ENCODE data around the gene TOR4A.

The TOR4A gene

GRCh38 chr9:137277329-137278041 is at the start of gene TOR4A:
Gene TOR4A (plus strand): TSS chr9:137277726. CDS start chr9:137278690, 964 bp downstream.
- DNase-seq, result peak; percentile 66

DNA sequence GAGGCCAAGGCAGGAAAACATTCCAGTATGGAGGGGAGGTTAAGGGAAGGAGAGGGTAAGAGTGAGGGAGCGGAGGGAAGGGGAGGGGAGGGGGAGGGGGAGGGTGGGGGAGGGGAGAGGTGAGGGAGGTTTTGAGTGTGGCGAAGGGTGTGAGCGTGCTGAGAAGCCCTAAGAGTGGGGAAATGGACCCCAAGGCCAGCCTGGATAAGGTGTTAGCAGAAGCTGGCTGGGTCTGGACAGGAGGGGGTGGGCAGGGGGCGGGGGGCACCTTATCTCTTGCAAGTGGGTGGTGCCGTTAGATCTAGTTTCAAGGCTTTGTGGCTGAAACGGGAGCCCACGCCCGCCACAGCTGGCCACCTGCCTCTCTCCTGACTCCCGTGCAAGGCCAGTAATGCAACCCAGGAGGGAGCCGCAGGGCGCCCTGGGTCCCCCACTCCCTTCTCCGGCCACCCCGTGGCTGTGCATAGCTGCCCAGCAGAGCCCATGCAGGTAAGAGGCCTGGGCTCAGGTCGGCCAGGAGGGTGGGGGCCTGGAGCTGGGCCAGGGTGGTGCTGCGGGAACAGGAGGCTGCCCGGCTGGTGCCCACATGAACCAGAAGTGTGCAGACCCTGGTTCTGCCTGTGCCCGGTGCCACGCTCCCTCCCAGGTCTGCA is 49.5 kb upstream of the TOR4A start:
- no peak for DNase-seq

DNA sequence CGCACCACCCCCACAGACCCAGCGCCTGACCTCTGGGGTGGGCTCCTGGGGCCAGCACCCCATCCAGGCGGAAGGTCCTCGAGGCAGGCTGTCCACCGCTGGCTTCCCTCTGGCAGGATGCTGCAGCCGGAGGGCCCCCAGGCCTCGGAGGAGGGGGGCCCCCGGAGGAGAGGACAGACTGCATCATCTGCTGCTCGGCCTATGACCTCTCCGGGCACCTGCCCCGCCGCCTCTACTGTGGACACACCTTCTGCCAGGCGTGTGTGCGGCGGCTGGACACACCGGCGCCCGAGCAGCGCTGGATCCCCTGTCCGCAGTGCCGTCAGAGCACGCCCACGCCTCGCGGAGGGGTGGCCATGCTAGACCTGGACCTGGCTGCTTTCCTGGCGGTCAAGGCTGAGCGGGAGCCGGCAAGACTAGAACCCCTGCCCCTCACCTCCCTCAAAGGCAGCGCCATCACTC is 49.0 kb upstream of the TOR4A start:
- no peak for DNase-seq

- no peak for DNase-seq
Measured at GRCh38 chr9:137228968-137229896, 48.3 kb upstream of the TOR4A start.

DNA sequence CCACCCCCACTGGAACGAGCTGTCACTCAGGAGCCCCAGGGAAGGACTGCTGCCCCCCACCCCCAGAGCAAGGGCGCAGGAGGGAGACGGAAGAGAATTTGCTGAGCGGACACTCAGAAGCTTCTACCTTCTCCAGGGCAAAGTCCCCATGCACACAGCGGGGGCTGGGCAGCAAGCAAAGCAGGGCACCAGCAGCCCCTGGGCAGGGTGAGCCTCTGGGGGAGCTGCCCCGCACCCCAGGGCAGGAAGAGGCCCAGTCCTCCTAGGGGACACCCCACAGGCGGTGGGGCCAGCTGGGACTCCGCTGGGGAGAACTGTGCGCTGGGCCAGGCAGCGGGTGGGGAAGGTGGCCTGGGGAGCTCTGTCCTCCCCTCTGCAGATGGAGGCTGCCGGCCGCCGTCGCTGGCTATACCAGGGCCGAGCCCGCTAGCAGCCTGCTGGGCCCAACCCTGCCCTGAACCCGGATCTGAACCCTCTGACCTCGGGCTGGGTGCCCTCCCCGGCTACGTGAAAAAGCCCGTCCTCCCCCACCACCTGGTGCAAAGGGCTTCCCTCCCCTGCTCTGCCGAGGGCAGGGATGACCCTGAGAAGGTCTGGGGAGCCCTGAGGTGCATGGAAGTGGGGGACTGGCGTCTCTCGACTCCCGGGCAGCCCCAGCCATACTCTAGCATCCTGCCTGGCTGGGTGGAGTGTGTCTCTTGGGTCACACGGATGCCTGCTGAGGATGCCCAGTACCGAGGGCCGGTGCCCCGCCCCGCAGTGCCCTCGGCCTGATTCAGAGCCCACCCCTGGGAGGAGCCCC is 47.4 kb upstream of the TOR4A start:
- DNase-seq, result no peak

GRCh38 chr9:137230705-137231371 is 46.7 kb upstream of the TOR4A start, which contains the start of gene SLC34A3:
Gene SLC34A3 (plus strand): TSS chr9:137230901. CDS start chr9:137231703, 802 bp downstream.
- no peak for DNase-seq

DNA sequence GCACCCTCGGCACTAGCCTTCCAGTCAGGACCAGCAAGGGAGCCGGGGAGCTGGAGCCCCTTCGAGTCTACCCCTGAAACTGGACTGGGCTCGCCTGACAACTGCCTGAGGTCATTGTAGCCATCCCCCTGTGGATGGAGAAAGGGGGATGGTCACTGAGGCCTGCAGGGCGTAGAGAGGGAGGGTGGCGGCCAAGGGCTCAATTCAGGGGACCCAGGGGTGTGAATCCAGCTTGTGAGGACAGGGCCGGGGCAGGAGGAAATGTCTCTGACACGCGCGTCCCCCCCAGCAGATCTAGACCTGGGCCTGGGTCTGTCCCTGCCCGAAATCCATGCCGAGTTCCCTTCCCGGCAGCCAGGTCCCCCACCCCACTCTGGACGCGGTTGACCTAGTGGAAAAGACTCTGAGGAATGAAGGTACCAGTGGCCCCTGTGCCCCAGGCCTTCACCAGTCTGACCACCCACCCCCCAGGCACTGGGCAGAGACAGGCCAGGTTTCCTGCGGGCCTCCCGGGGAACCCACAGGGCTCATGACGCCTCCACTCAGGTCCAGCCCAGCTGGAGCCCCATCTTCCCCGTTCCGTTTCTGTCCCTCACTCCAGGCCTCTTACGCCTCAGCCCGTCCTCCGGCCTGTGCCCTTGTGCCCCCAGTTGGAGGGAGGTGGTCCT is 46.0 kb upstream of the TOR4A start:
- DNase-seq, result no peak

- no peak for DNase-seq
Measured at GRCh38 chr9:137232101-137232500, 45.4 kb upstream of the TOR4A start.

DNA sequence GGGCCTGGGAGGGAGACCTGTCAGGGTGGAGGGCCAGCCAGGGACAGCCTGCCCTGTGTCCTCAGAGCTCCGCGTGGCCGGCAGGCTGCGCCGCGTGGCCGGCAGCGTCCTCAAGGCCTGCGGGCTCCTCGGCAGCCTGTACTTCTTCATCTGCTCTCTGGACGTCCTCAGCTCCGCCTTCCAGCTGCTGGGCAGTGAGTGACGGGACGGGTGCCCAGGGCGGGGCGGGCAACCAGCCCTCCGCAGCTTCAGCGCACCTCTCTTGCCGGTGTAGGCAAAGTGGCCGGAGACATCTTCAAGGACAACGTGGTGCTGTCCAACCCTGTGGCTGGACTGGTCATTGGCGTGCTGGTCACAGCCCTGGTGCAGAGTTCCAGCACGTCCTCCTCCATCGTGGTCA is 45.0 kb upstream of the TOR4A start:
- DNase-seq, result no peak

DNA sequence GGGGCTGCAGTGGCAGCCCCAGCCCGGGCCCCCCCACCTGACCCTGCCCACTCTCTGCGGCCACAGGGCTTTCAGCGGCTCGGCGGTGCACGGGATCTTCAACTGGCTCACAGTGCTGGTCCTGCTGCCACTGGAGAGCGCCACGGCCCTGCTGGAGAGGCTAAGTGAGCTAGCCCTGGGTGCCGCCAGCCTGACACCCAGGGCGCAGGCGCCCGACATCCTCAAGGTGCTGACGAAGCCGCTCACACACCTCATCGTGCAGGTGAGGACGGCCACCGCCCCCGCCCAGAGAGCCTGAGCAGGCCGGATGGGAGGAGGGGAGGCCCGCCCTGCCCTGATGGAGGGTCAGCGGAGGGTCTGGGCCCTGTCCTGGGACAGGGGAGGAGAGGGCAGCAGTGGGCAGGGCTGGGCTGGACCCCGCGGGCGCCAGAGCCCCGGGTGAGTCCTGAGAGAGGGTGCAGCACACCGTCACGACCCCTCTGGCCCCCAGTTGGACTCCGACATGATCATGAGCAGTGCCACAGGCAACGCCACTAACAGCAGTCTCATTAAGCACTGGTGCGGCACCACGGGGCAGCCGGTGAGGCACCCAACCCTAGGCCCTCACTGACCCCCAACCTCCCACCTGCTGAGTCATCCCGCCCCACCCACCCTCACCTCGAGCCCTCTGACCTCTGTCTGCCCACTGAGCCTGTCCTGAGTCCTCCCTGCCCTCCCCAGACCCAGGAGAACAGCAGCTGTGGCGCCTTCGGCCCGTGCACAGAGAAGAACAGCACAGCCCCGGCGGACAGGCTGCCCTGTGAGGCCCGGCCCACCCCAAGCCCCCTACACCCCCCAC is 44.2 kb upstream of the TOR4A start:
- DNase-seq, result no peak

DNA sequence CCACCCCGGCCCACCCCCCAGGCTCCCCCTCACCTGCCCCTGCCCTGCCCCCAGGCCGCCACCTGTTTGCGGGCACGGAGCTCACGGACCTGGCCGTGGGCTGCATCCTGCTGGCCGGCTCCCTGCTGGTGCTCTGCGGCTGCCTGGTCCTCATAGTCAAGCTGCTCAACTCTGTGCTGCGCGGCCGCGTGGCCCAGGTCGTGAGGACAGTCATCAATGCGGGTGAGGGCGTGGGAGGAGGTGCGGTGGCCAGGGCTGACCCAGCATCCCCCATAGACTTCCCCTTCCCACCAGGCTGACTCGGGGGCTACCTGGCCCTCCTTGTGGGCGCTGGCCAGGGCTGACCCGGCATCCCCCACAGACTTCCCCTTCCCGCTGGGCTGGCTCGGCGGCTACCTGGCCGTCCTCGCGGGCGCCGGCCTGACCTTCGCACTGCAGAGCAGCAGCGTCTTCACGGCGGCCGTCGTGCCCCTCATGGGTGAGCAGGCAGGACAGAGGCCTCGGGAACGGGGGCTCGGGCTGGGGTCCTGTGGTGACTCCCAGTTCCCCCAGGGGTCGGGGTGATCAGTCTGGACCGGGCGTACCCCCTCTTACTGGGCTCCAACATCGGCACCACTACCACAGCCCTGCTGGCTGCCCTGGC is 43.4 kb upstream of the TOR4A start:
- DNase-seq, result no peak

GRCh38 chr9:137234758-137235423 is 42.6 kb upstream of the TOR4A start:
- no peak for DNase-seq

DNA sequence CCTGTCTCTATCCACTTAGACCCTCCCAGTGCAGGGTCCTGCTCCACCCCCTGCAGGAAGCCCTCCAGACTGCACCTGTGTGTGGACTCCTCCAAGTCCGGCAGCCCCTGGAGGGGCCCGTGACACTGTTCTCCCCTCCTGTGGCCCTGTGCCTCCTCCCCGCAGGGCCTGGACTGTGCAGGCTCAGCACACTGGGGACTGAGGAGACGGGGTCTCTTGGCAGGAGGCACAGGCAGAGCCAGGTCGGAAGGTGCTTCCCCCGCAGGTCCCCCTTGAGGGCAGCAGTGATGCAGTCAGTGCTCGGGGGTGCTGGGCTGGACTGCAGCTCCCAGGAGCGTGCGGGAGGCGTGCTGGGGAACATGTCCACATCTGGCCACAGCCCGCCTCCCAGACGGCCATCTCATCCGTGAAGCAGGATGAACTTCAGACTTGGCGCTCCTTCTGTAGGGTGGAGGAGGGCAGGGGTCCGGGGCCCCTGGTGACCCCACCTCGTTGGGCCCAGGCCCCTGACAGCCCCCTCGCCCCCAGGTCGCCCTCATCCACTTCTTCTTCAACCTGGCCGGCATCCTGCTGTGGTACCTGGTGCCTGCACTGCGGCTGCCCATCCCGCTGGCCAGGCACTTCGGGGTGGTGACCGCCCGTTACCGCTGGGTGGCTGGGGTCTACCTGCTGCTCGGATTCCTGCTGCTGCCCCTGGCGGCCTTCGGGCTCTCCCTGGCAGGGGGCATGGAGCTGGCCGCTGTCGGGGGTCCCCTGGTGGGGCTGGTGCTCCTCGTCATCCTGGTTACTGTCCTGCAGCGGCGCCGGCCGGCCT is 41.9 kb upstream of the TOR4A start:
- no peak for DNase-seq

DNA sequence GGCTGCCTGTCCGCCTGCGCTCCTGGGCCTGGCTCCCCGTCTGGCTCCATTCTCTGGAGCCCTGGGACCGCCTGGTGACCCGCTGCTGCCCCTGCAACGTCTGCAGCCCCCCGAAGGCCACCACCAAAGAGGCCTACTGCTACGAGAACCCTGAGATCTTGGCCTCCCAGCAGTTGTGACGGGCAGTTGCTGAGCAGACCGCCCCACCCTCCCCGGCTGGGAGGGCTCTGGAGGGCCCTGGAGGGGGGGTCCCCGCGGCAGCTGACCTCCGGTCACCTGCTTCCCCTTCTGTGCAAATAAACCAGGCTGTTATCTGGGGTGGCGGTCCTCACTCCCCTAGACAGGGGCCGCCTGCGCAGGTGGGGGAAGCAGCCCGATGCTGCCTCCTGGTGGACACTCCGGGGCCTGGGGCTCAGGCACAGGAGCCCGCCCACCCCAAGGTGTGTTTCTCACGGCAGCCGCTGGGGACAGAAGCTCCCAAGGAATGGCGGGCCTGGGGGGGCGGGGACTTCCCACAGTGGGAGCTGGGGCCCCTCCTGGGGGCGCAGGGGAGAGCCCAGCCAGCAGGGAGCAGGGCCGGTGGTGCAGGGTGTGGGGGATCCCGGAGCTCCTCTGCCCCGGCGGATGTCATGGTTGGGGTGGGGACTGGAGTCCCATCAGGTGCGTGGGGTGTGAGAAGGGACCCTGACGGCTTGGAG is 41.1 kb upstream of the TOR4A start:
- DNase-seq, result peak; percentile 93

DNA sequence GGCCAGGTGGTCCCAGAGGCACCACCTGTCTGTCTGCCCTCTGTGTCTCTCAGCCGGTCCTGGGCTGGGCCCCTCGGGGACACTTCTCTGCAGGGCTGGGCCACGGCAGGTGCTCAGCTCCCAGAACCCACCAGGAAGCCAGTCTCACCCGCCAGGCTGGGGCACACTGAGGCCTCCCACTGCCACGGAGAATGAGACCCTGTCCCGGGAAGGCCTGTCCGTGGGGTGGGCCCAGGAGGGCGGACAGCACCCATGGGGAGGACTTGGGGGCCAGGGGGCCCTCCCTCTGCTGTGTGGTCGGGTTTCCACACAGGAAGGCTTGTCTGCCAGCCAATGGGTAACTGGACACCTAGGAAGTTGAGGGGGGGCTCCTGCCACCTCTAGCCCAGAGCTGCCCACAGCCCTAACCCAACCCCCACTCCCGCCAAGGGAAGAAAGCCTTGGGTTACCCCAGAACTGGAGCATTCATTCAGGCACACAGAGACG is 40.5 kb upstream of the TOR4A start:
- DNase-seq, result no peak

- DNase-seq, result no peak
Measured at GRCh38 chr9:137237759-137238726, 39.5 kb upstream of the TOR4A start.
